Aorta (tissue), 5 donors: Measurements from ENCODE around the gene SCRN2. TPM values are rescaled to one million over a fixed set of nuclear protein-coding genes. Genes with fewer than 3 reads are reported as not detected.
A peak's percentile ranks its signal among the peaks of the same experiment; 100 is the strongest.

Experiments used
- ATAC-seq: fragments of 200-7000 bp; cut with Tn5 transposase; one replicate; pipeline ENCODE4 v1.9.1; 2022; ENCODE audit warnings: moderate library complexity; ENCODE audit not compliant: low FRiP score
- DNase-seq, 2 donors: peaks; one replicate each; pipeline ENCODE4 v3.0.0-alpha.2; 2020
- H3K27ac ChIP-seq, 2 donors: one replicate each; pipeline ENCODE4 v1.5.1; 2013; ENCODE audit warnings: low read length in 2 of 2, mild to moderate bottlenecking in 2 of 2, moderate library complexity in 2 of 2, control low read depth in 1 of 2, inconsistent platforms in 1 of 2, low read depth in 1 of 2
- H3K27me3 ChIP-seq, 2 donors: one replicate each; pipeline ENCODE4 v1.6.1; 2013; ENCODE audit warnings: control low read depth in 1 of 2, low read length in 1 of 2, mild to moderate bottlenecking in 1 of 2, moderate library complexity in 1 of 2; ENCODE audit not compliant: insufficient read depth in 2 of 2, control insufficient read depth in 1 of 2
- H3K36me3 ChIP-seq, 2 donors: one replicate each; pipeline ENCODE4 v1.6.1; 2013; ENCODE audit warnings: control low read depth in 1 of 2, low read length in 1 of 2, mild to moderate bottlenecking in 1 of 2; ENCODE audit not compliant: insufficient read depth in 2 of 2, control insufficient read depth in 1 of 2
- H3K4me1 ChIP-seq, 2 donors: one replicate each; pipeline ENCODE4 v1.6.1; 2013; ENCODE audit warnings: low read length in 2 of 2, control low read depth in 1 of 2, mild to moderate bottlenecking in 1 of 2, moderate library complexity in 1 of 2; ENCODE audit not compliant: insufficient read depth in 2 of 2, control insufficient read depth in 1 of 2
- H3K4me3 ChIP-seq, 2 donors: one replicate each; pipeline ENCODE4 v1.5.1; 2013; ENCODE audit warnings: low read length in 2 of 2, control low read depth in 1 of 2, mild to moderate bottlenecking in 1 of 2
- H3K9me3 ChIP-seq: one replicate; pipeline ENCODE4 v1.6.1; 2013; ENCODE audit warnings: mild to moderate bottlenecking, low read length; ENCODE audit not compliant: control insufficient read depth
- WGBS, 2 donors: extraction: QIAGEN DNeasy Blood & Tissue Kit; methylation state at CpG; one replicate each; pipeline ENCODE4 v1.1.7; 2013; 5-methylcytosine and 5-hydroxymethylcytosine counted together
- intact Hi-C, 2 donors: fragments of 100-400 bp; cut with DNase I; formaldehyde crosslinking; loops; one replicate each; pipeline versions ENCODE4 v1.14.2 to v1.15.0; 2022
- polyA plus RNA-seq, 2 donors: library from polyadenylated mRNA; stranded (reverse); fragments of 200-250 nt; gene quantifications; one replicate each; pipeline ENCODE4 v1.2.3, GENCODE V29; 2013
- total RNA-seq, 2 donors: library from RNA; stranded (reverse); fragmentation: NEBNext Ultra II Directional; extraction: Animal tissue kit (Norgen Biotek cat#: 25700); gene quantifications; one replicate each; pipeline ENCODE4 v1.2.1, GENCODE V29; 2021
- donor health status: healthy with polysubstance abuse.
- donor health status: Bipolar disorder and iron deficiency.
- donor health status: DM: no; HTN: no; CAD: no.
- donor health status: DM: no; HTN: no; CAD: no.
- donor health status: DM: yes; HTN: yes; CAD: no.

SCRN2 gene
- total and polyA plus RNA-seq, 4 donors, result 19.3 to 64.1 (median 29.4) TPM

- Histone ChIP-seq H3K27ac (no peak overlapping the region), H3K4me1 (no peaks in the 10 kb centered on the region), H3K36me3 (no peaks in the 10 kb centered on the region), H3K4me3 (no peak overlapping the region), H3K27me3 (no peaks in the 10 kb centered on the region), H3K9me3 (no peaks in the 10 kb centered on the region)
- DNase-seq, result peak; percentile 63 to 76
- no peak for ATAC-seq
- intact Hi-C loops, result no loop called here
- WGBS, 2 donors, result 26 to 29% methylated on average over 7 of the region's 7 CpGs
These were observed 41.2 kb upstream of the SCRN2 start for GRCh38 chr17:47882247-47882646.

- Histone ChIP-seq H3K4me1 (no peaks in the 10 kb centered on the region), H3K36me3 (no peaks in the 10 kb centered on the region), H3K4me3 (no peak overlapping the region), H3K9me3 (no peaks in the 10 kb centered on the region), H3K27ac (no peak overlapping the region), H3K27me3 (no peaks in the 10 kb centered on the region)
- WGBS, 2 donors, result 81 to 83% methylated on average over 8 of the region's 8 CpGs
- peak in 1 of 2 donors; percentile 49 for DNase-seq
- ATAC-seq, result no peak
- intact Hi-C loops, result no loop called here
These were observed 38.8 kb upstream of the SCRN2 start for GRCh38 chr17:47879776-47880454.

DNA sequence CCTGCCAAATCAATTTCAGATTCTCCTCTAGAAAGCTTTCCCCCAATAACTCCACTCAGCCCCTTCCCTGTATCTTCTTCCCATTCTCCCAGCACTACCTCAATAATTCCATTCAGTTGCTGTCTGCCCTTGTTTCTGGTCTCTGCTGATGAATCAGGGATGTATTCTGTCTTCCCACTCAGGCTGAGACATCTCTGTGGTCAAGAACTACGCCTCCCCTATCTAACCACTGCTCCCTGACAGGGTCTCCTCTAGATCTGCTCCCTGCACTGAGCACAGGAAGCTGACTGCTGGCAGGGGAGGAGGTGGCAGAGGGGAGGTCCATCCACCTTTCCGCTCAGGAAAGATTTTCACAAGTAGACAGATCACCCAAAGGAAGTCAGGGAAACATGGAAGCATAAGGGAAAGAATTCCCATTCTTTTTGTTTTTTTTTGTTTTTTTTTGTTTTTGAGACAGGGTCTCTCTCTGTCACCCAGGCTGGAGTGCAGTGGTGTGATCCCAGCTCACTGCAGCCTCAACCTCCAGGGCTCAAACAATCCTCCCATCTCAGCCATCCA, 38.0 kb upstream of the SCRN2 start:
- DNase-seq (peak in 1 of 2 donors; percentile 30), ATAC-seq (no peak)
- no peaks in the 10 kb centered on the region for H3K27me3 ChIP-seq
- intact Hi-C loops, result no loop called here
- no peak overlapping the region for H3K4me3 ChIP-seq
- no peaks in the 10 kb centered on the region for H3K4me1 ChIP-seq
- no peaks in the 10 kb centered on the region for H3K9me3 ChIP-seq
- WGBS, 2 donors, result 41 to 59% methylated on average over 2 of the region's 2 CpGs
- no peak overlapping the region for H3K27ac ChIP-seq
- H3K36me3 ChIP-seq, result no peaks in the 10 kb centered on the region

DNA sequence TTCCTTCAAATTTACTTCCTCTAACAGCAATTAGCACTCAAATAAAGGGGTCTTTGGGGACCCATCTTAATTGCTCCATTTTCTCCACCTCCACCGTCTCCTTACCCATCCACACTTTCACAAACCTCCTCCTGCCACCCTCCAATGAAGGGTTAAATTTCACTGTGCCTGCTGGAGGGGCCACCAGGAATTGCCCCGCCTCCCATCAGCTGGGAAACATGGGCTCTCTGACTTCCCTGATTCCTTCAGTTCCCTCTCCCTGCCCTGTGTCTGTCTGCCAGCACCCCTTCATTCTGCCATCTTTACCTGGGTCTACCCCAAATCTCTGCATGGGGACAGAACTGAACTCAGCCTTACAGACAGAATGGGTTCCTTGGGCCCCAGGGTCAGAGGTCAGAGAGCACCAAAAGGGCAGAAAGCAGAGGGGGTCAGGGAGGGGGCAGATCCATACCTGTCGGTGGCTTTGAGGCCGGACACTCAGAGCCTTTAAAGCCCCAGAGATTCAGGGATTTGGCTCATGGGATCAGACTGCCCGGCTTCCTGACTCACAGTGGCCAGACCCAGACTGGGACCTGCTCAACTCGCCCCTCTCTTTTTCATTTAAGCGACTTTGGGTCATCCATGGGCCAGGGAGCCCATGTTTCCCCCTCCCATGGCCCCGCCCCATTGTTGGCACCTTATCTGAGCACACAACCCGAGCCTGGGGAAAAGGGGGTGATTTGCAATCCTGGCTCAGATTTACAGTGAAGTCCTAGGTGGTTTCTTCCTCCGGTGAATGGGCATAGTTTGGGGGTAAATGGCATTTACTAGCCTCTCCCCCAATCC, 37.3 kb upstream of the SCRN2 start:
- no peak overlapping the region for H3K4me3 ChIP-seq
- 39 to 40% methylated on average over 10 of the region's 10 CpGs for WGBS, 2 donors
- H3K4me1 ChIP-seq, result no peaks in the 10 kb centered on the region
- no peaks in the 10 kb centered on the region for H3K9me3 ChIP-seq
- H3K27me3 ChIP-seq, result no peaks in the 10 kb centered on the region
- no peaks in the 10 kb centered on the region for H3K36me3 ChIP-seq
- H3K27ac ChIP-seq, result no peak overlapping the region
- DNase-seq, result peak in 1 of 2 donors; percentile 39
- no peak for ATAC-seq
- intact Hi-C loops, result no loop called here

GRCh38 chr17:47877368-47878034, 36.4 kb upstream of the SCRN2 start:
- intact Hi-C loops, result no loop called here
- H3K36me3 ChIP-seq, result no peaks in the 10 kb centered on the region
- H3K4me3 ChIP-seq, result no peak overlapping the region
- DNase-seq (peak in 1 of 2 donors; percentile 33), ATAC-seq (no peak)
- no peaks in the 10 kb centered on the region for H3K4me1 ChIP-seq
- H3K9me3 ChIP-seq, result no peaks in the 10 kb centered on the region
- 45 to 48% methylated on average over 8 to 9 of the region's 9 CpGs for WGBS, 2 donors
- H3K27ac ChIP-seq, result no peak overlapping the region
- H3K27me3 ChIP-seq, result no peaks in the 10 kb centered on the region

DNA sequence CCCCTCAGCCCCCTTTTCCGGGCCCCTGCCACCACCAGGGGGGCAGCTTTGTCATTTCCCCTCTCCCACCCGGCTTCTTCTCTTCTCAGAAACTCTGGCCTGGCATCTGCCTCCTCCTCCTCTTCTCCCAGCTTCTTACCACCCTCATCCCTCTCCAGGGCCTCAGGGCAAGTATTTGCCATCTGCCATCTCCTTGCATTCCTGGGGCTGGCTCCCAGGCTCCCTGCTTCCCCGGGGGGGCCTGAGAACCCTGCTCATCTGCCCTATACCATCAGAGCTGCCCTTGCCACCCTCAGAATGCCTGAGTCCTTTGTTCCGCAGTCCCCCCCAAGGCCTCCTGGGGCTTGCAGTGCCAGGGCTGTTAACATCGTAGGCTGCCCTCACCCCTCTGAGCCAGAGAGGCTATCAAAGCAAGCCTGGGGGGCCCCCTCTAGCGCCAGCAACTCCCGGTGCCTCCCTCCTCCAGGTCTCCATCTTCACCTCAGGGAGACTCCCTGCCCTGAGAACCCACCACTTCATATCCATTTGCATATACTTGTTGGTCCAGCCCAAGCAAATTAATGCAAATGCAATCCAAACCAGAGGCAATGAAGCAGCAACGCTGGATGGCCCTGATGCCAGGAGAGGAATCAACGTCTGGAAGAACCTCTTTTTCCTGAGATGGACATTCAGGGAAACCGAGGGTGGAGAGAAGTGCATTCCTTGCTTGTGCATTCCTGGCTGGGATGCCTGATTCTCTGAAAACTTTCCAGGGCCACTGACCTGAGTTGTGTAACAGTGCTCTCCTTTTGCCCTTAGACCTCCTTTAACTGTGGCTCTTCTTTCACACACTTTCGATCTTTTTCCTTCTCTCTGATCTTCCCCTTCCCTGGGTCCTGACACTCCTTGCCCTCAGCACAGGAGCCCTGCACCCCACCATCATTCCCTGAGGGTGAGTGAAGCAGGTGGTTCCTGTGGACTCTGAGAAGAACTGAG, 34.2 kb upstream of the SCRN2 start:
- Histone ChIP-seq H3K27ac (no peak overlapping the region), H3K4me3 (no peak overlapping the region), H3K9me3 (no peaks in the 10 kb centered on the region), H3K27me3 (no peaks in the 10 kb centered on the region), H3K4me1 (no peaks in the 10 kb centered on the region), H3K36me3 (no peaks in the 10 kb centered on the region)
- WGBS, 2 donors, result 48 to 53% methylated on average over 11 of the region's 11 CpGs
- intact Hi-C loops, result no loop called here
- DNase-seq (peak in 1 of 2 donors; percentile 70), ATAC-seq (no peak)

DNA sequence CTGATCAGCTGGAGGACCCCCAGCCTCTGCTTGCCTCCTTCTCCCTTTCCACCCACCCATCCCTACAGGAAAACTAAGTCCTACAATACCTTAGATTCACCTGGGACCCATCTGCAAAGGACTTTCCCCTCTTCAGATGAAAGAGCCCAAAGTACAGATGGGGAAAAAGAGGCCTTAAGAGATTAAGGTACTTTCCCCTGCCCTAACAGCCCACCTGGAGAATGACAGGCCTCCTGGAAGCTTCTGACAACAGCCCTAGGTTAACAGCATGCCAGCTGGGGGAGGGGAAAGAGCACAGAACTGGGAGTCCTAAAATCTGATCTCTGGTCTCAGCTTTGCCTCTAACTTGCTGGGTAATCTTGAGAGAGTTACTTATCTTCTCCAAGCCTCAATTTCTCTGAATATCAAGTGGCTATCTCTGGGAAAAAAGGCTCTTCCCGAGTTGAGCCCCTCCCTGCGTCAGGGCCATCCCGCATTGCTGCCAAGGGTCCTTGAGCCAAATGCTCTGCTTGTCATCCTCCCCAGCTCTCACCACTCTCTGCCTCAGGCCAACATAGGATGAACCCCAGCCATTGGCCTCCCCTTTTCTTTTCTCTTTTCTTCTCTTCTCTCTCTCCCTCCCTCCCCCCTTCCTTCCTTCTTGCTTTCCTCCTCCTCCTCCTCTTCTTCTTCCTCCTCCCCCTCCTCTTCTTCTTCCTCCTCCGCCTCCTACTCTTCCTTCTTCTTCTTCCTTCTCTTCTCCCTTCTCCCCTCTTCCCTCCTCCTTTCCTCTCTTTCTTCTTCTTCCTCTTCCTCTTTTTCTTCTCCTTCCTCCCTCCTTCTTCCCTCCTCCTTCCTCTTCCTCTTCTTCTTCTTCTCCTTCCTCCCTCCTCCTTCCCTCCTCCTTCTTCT, 32.4 kb upstream of the SCRN2 start:
- 60 to 69% methylated on average over 4 of the region's 4 CpGs for WGBS, 2 donors
- no peak overlapping the region for H3K27ac ChIP-seq
- ATAC-seq (no peak), DNase-seq (peak in 1 of 2 donors; percentile 17)
- no peaks in the 10 kb centered on the region for H3K9me3 ChIP-seq
- H3K4me1 ChIP-seq, result no peaks in the 10 kb centered on the region
- H3K27me3 ChIP-seq, result no peaks in the 10 kb centered on the region
- no peaks in the 10 kb centered on the region for H3K36me3 ChIP-seq
- no peak overlapping the region for H3K4me3 ChIP-seq
- intact Hi-C loops, result no loop called here
